ENCODE results near the gene PMM2. TPM values are rescaled to one million over a fixed set of nuclear protein-coding genes. Genes with fewer than 3 reads are reported as not detected.
"Not testable (repeated sequence)": the region's sequence is repeated elsewhere in the genome, so short reads cannot be mapped to it uniquely, and the experiment has no call there.

PMM2 gene
- total and polyA plus RNA-seq, 5 experiments from 2014 or later, result 21.4 to 41.9 (median 26.0) TPM

DNA sequence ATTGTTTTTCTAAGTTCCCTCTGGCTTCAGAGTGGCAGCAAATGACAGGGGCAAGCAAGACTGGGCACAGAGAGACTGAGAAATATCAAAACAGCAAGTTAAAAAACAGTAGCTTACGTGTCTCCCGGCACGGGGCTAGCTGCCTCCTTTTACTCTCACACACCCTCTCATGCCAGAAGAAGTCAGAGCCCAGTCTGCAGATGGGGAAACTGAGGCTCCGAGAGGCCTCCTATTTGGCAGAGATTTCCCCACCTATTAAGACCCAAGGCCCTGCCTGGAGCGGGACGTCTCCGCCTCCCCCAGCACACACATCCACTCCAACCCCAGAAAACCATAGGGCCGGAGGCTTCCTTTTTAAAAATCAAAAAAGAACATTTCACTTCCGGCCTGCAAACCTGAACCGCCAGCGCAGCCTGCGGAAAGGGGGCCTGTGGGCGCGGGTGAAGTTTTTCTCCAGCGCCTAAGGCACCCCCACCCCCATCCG lies 70.3 kb downstream of the PMM2 start:
- H3K27ac Mint-ChIP-seq, result peak overlapping the region; percentile 87 to 95 (median 92)
- POLR2A ChIA-PET, result interaction anchor here (1.1 to 3.3 kb wide), 14 partner anchors 10 to 243 kb away, joined by 3 to 33 read pairs (median 6); partner anchors contain the start of genes ABAT, HAPSTR1, PMM2 and TMEM186
- H3K9me3 Mint-ChIP-seq, result no peaks in the 10 kb centered on the region
- ATAC-seq, result peak in 1 of 2 donors; percentile 52
- peak in 8 of 10 donors; percentile 42 to 85 (median 66) for DNase-seq
- H3K27me3 Mint-ChIP-seq, result no peaks in the 10 kb centered on the region
- H3K4me1 Mint-ChIP-seq, result peaks cover 32 to 62% (median 60%) of the 10 kb centered on the region in 4 donors
- peak overlapping the region; percentile 89 to 99 (median 95) for H3K4me3 Mint-ChIP-seq
- H3K36me3 Mint-ChIP-seq, result no peaks in the 10 kb centered on the region

DNA sequence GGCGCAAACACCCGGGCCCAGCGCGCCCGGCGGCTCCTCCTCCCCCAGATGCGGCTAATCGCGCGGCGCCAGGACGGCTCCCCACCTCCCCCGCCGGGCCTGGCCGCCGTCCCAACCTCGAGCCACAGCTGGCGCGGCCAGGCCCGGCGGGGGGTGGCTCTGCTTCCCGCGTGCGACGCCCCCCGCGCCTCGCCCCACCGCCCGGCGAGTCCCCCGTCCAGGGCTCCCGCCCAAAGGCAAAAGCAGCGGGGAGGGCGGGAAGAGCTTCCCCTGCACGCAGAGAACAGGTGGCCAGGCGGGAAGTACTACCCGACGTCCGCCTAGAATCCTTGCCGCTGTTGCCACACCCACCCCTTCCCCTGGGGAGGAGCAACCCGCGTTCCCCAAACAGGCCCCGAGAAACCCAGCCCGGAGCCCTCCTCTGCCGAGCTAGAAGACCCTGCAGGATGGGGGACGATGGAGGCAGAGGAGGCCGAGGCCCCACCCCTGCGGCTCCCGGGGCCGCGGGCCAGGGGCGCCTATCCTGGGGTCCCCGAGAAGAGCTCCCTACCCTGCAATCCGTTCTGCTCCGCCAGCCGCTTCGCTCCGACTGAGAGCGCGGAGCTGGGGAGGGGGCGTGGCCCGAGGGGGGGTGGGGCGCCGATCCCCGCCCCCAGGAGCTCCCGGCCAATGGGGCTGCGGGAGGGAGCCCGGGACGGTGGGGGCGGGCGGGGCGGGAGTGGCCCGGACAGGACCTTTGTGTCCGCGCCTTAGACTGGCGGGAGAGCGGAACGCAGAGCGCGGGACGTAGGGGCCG lies 71.0 kb downstream of the PMM2 start, which contains the start of gene CARHSP1:
TSS of gene CARHSP1 (minus strand) at position 591 of the 796 bp plus-strand sequence. CDS start 9,678 bp downstream, outside the sequence.
- Mint-ChIP-seq H3K9me3 (no peaks in the 10 kb centered on the region), H3K27me3 (no peaks in the 10 kb centered on the region), H3K36me3 (no peaks in the 10 kb centered on the region), H3K27ac (peak within 1 kb of the TSS; percentile 87 to 95 (median 93)), H3K4me3 (peak within 1 kb of the TSS; percentile 89 to 99 (median 95)), H3K4me1 (peaks cover 31 to 63% (median 60%) of the 10 kb centered on the region in 4 donors)
- ATAC-seq (peak; percentile 67 to 71), DNase-seq (peak; percentile 65 to 84 (median 77))
- POLR2A ChIA-PET, result interaction anchor here (0.7 to 3.3 kb wide), 16 partner anchors 10 to 244 kb away, joined by 3 to 33 read pairs (median 6); partner anchors contain the start of genes ABAT, HAPSTR1, PMM2 and TMEM186

DNA sequence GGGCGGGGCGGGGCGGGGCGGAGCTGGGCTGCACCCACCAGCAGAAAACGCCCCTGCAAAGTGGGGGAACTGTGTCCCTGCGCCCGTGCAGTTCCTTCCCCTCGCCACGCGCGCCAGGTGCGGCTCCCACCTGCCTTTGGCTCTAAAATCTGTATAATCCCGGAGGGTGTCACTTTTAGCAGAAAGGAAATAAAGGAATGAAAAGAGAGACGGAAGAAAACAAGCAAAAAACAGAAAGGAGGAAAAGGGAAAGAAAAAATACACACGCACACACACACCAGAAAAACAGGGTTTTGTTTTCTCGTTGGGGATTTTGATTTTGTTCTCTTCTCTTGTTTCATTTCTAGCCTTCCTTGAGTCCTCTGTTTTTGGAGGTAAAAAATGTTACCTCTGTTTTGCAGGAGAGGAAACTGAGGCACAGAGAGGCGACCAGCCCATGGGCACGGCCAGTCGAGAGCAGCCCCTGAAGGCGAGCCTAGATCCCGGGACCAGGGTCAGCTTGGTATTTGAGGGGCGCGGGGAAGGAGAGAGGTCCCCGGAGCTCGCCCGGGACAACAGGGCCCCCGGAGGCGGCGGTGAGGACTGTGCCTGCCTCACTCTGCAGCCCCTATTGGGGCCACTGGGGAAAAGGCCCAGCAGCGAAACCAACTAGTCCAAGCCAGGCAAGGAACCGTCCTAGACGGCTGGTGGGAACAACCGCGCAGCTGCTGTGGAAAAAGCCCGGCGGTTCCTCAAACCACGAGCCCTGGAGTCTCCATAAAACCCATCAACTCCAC lies 71.8 kb downstream of the PMM2 start:
- Mint-ChIP-seq H3K36me3 (no peaks in the 10 kb centered on the region), H3K4me3 (peak overlapping the region; percentile 84 to 95 (median 92)), H3K27ac (peak overlapping the region; percentile 66 to 94 (median 88)), H3K27me3 (no peaks in the 10 kb centered on the region), H3K9me3 (no peaks in the 10 kb centered on the region), H3K4me1 (peaks cover 26 to 61% (median 58%) of the 10 kb centered on the region in 4 donors)
- POLR2A ChIA-PET, result interaction anchor here (0.7 to 3.3 kb wide), 17 partner anchors 9 to 245 kb away, joined by 3 to 33 read pairs (median 6); partner anchors contain the start of genes ABAT, HAPSTR1, PMM2 and TMEM186
- ATAC-seq (peak in 1 of 2 donors; percentile 62), DNase-seq (peak in 4 of 10 donors; percentile 56 to 66 (median 60))

DNA sequence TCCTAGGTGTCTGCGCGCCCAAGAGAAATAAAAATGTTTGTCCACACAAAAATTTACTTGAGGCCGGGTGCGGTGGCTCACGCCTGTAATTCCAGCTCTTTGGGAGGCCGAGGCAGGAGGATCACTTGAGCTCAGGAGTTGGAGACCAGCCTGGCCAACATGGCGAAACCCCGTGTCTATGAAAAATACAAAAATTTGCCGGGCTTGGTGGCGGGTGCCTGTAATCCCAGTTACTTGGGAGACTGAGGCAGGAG lies 72.3 kb downstream of the PMM2 start:
- not testable (repeated sequence) for DNase-seq, H3K27ac Mint-ChIP-seq, ATAC-seq, H3K9me3 Mint-ChIP-seq, H3K27me3 Mint-ChIP-seq, H3K36me3 Mint-ChIP-seq
- Mint-ChIP-seq H3K4me1 (peaks cover 26 to 62% (median 58%) of the 10 kb centered on the region in 4 donors), H3K4me3 (peak overlapping the region in 8 of 10 donors; percentile 18 to 95 (median 90))
- POLR2A ChIA-PET, result interaction anchor here (1.2 to 3.3 kb wide), 4 partner anchors 10 to 221 kb away, joined by 3 to 29 read pairs (median 6); partner anchors contain the start of genes HAPSTR1, PMM2 and TMEM186

DNA sequence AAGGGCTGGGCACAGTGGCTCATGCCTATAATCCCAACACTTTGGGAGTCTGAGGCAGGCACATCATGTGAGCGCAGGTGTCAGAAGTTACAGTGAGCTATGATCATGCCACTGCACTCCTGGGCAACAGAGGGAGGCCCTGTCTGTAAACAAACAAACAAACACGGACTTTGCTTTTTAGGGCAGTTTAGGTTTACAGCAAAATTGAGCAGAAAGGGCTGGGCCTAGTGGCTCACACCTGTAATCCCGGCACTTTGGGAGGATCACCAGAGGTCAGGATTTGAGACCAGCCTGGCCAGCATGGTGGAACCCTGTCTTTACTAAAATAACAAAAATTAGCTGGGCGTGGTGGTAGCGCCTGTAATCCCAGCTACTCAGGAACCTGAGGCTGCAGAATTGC lies 74.4 kb downstream of the PMM2 start:
- Mint-ChIP-seq H3K4me3 (no peak overlapping the region), H3K36me3 (no peaks in the 10 kb centered on the region), H3K27ac (no peak overlapping the region), H3K27me3 (no peaks in the 10 kb centered on the region), H3K9me3 (no peaks in the 10 kb centered on the region), H3K4me1 (peaks cover 14 to 52% (median 39%) of the 10 kb centered on the region in 4 donors)
- POLR2A ChIA-PET, result no interaction called here
- DNase-seq (no peak), ATAC-seq (no peak)

DNA sequence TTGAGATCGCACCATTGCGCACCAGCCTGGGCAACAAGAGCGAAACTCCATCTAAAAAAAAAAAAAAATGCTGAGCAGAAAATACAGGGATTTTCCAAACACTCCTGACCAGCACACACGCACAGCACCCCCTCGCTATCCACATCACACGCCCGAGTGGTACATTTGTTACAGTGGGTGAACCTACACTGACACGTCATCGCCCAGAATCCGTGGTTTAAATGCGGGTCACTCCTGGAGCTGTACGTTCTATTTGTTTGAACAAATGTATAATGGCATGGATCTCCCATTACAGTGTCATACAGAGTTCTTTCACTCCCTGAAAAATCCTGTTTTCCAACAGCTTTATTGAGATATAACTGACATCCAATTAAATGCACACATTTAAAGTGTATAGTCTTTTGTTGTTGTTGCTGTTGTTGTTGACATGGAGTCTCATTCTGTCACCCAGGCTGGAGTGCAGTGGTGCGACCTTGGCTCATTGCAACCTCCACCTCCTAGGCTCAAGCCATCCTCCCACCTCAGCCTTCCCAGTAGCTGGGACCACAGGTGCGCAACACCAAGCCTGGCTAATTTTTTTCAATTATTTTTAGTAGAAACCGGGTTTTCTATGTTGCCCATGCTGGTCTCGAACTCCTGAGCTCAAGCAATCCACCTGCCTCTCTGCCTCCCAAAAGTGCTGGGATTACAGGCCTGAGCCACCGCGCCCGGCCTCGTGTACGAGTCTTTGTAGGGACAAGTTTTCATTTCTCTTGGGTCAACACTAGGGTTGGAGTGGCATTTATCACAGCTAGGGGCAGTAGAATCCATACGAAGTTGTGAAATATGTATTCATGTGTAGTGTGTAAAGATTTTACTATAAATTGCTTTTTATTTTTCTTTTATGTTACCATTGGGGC lies 75.6 kb downstream of the PMM2 start:
- Mint-ChIP-seq H3K4me1 (peaks cover 9 to 52% (median 32%) of the 10 kb centered on the region in 4 donors), H3K27ac (peak overlapping the region in 4 of 10 donors; percentile 2 to 64 (median 40)), H3K4me3 (peak overlapping the region in 1 of 10 donors; percentile 23), H3K36me3 (no peaks in the 10 kb centered on the region), H3K27me3 (no peaks in the 10 kb centered on the region), H3K9me3 (no peaks in the 10 kb centered on the region)
- DNase-seq (no peak), ATAC-seq (no peak)
- POLR2A ChIA-PET, result interaction anchor here (1.1 kb wide), 1 partner anchor 56 kb away, joined by 3 read pairs; no protein-coding TSS in a partner anchor

DNA sequence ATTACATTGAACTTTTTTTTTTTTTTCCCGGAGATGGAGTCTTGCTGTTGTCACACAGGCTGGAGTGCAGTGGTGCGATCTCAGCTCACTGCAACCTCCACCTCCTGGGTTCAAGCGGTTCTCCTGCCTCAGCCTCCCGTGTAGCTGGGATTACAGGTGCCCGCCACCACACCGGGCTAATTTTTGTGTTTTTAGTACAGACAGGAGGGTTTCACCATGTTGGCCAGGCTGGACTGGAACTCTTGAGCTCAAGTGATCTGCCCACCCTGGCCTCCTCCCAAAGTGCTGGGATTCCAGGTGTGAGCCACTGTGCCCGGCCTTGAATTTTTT lies 76.2 kb downstream of the PMM2 start:
- POLR2A ChIA-PET, result interaction anchor here (1.1 kb wide), 1 partner anchor 57 kb away, joined by 3 read pairs; no protein-coding TSS in a partner anchor
- not testable (repeated sequence) for H3K27me3 Mint-ChIP-seq, H3K9me3 Mint-ChIP-seq, H3K36me3 Mint-ChIP-seq, ATAC-seq, DNase-seq
- Mint-ChIP-seq H3K4me3 (peak overlapping the region in 1 of 10 donors; percentile 23), H3K27ac (peak overlapping the region in 3 of 10 donors; percentile 2 to 83 (median 64)), H3K4me1 (peaks cover 9 to 52% (median 35%) of the 10 kb centered on the region in 4 donors)

DNA sequence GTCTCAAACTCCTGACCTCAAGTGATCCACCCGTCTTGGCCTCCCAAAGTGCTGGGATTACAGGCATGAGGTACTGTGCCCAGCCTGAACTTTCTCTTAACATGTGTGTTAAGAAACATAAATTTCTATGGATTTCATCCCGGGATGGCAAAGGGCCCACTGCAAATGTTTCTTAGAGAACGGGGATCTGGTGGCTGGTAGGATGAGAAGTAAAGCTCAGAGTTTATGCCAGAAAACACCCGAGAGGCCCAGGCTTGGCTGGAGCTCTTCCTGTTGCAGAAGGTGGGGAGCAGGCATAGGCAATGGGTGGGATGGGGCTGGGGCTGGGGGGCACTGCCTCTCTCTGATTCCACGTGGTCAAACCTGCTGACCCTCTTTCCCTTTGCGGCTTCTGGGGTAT lies 76.7 kb downstream of the PMM2 start:
- POLR2A ChIA-PET, result no interaction called here
- peaks cover 8 to 48% (median 31%) of the 10 kb centered on the region in 4 donors for H3K4me1 Mint-ChIP-seq
- peak overlapping the region in 5 of 10 donors; percentile 18 to 48 (median 43) for H3K4me3 Mint-ChIP-seq
- H3K9me3 Mint-ChIP-seq, result no peaks in the 10 kb centered on the region
- H3K36me3 Mint-ChIP-seq, result no peaks in the 10 kb centered on the region
- no peak for DNase-seq
- peak; percentile 9 to 15 for ATAC-seq
- peak overlapping the region; percentile 41 to 84 (median 75) for H3K27ac Mint-ChIP-seq
- H3K27me3 Mint-ChIP-seq, result no peaks in the 10 kb centered on the region

DNA sequence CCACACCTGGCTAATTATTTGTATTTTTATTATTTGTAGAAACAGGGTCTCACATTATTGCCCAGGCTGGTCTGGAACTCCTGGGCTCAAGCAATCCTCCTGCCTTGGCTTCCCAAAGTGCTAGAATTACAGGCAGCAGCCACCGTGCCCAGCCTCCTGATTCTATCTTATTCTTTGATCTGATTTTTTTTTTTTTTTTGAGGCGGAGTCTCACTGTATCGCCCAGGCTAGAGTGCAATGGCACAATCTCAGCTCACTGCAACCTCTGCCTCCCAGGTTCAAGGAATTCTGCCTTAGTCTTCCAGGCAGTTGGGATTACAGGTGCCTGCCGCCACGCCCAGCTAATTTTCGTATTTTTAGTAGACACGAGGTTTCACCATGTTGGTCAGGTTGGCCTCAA lies 77.7 kb downstream of the PMM2 start:
- not testable (repeated sequence) for H3K36me3 Mint-ChIP-seq, ATAC-seq, DNase-seq, H3K27me3 Mint-ChIP-seq, H3K9me3 Mint-ChIP-seq
- POLR2A ChIA-PET, result interaction anchor here (0.6 kb wide), 1 partner anchor 86 kb away, joined by 4 read pairs; no protein-coding TSS in a partner anchor
- Mint-ChIP-seq H3K4me1 (peaks cover 10 to 46% (median 28%) of the 10 kb centered on the region in 4 donors), H3K4me3 (peak overlapping the region in 2 of 10 donors; percentile 11 to 45), H3K27ac (peak overlapping the region in 1 of 10 donors; percentile 6)

DNA sequence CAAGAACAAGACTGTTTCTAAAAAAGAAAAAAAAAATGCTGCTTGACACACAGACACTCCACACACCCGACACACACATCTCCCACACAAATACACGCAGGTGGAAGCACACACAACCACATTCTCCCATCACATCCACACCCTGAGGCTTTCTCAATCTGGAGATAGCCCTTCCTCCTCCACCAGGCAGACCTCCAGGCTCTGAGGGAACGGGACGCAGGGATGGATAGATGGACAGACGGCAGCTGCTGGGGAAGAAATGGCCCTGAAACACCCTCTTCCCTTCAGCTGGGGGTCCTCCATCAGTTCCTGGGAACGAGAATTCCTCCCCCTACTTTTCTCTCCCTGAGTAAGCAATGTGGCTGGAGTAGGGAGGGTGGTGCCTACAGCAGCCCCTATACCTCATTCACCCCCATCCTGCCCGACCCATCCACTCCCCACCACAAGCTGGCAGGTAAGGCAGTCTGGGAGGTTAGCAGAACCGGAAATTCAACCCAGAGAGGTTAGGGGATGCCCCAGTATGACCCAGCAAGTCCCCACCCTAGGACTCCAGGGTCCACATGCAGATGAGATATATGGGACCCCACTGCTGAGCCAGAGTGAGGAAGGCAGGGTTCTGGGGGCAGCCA lies 80.4 kb downstream of the PMM2 start:
- H3K4me3 Mint-ChIP-seq, result no peak overlapping the region
- H3K36me3 Mint-ChIP-seq, result no peaks in the 10 kb centered on the region
- DNase-seq (no peak), ATAC-seq (peak; percentile 43 to 63)
- peak overlapping the region in 1 of 10 donors; percentile 25 for H3K27ac Mint-ChIP-seq
- H3K27me3 Mint-ChIP-seq, result peaks cover 0 to 2% (median 0%) of the 10 kb centered on the region in 5 donors
- peaks cover 9 to 37% (median 19%) of the 10 kb centered on the region in 4 donors for H3K4me1 Mint-ChIP-seq
- H3K9me3 Mint-ChIP-seq, result no peaks in the 10 kb centered on the region
- POLR2A ChIA-PET, result interaction anchor here (0.6 to 1.6 kb wide), 3 partner anchors 10 to 60 kb away, joined by 3 to 9 read pairs (median 3); partner anchors contain the start of gene CARHSP1

DNA sequence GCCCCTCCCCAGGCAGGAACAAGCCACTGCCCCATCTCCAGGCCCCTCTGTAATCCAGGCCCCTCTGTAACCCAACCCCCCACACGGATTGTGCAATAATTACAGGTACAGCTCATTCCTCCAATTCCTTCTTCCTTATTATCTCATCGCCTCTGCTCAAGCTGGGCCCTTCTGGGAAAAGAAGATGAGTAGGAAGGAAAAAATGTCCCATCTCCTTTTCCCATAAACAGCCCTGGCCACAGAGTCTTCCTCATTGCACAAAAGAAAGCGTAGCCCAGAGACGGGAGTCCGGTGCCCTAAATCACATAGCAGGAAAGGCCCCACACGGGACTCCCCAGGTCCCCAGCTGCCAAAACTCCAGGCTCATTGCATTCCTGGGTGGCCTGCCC lies 80.9 kb downstream of the PMM2 start:
- ATAC-seq (no peak), DNase-seq (no peak)
- no peak overlapping the region for H3K4me3 Mint-ChIP-seq
- no peaks in the 10 kb centered on the region for H3K9me3 Mint-ChIP-seq
- POLR2A ChIA-PET, result interaction anchor here (0.6 to 1.6 kb wide), 4 partner anchors 10 to 278 kb away, joined by 3 to 9 read pairs (median 3); partner anchors contain the start of gene CARHSP1
- H3K36me3 Mint-ChIP-seq, result no peaks in the 10 kb centered on the region
- peaks cover 0 to 7% (median 0%) of the 10 kb centered on the region in 5 donors for H3K27me3 Mint-ChIP-seq
- peaks cover 9 to 34% (median 19%) of the 10 kb centered on the region in 4 donors for H3K4me1 Mint-ChIP-seq
- H3K27ac Mint-ChIP-seq, result peak overlapping the region in 3 of 10 donors; percentile 13 to 29 (median 18)
